ENCODE measurements around the gene CDC42EP3. TPM values are rescaled to one million over a fixed set of nuclear protein-coding genes. Genes with fewer than 3 reads are reported as not detected.

Gene CDC42EP3
- total RNA-seq, 1 experiment from 2014 or later, result 31.5 TPM

DNA sequence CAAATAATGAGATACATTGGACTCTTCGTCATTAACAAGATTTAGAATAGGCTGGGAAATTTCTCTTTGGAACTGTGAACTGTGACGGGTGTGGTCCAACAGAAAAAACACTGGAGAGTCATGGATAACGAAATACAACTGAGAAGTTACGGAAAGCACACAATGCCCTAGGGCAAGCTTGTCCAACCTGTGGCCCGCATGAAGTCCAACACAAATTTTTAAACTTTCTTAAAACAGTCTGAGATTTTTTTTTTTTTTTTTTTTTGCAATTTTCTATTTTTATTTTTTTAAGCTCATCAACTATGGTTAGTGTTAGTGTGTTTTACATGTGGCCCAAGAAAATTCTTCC lies 27.7 kb downstream of the CDC42EP3 start:
- Mint-ChIP-seq H3K4me1 (peaks cover 20% of the 10 kb centered on the region), H3K9me3 (peaks cover 20% of the 10 kb centered on the region), H3K27ac (no peak overlapping the region), H3K36me3 (peaks cover 56% of the 10 kb centered on the region), H3K4me3 (no peak overlapping the region), H3K27me3 (ENCODE audit: low read depth) (no peaks in the 10 kb centered on the region)
- ChIA-PET POLR2A (interaction anchor here (0.7 kb wide), 1 partner anchor 20 kb away, joined by 4 read pairs; no protein-coding TSS in a partner anchor), CTCF (interaction anchor here (0.7 to 1.9 kb wide), 4 partner anchors 189 to 502 kb away, joined by 4 read pairs; no protein-coding TSS in a partner anchor)
- ATAC-seq, result no peak
- no peak for DNase-seq (ENCODE audit: low spot score)
- TF ChIP-seq, protein P1, sequence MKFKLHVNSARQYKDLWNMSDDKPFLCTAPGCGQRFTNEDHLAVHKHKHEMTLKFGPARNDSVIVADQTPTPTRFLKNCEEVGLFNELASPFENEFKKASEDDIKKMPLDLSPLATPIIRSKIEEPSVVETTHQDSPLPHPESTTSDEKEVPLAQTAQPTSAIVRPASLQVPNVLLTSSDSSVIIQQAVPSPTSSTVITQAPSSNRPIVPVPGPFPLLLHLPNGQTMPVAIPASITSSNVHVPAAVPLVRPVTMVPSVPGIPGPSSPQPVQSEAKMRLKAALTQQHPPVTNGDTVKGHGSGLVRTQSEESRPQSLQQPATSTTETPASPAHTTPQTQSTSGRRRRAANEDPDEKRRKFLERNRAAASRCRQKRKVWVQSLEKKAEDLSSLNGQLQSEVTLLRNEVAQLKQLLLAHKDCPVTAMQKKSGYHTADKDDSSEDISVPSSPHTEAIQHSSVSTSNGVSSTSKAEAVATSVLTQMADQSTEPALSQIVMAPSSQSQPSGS (CRISPR knock-in tag; IDR thresholded peaks at IDR 0.05; ENCODE audit: borderline replicate concordance, low read depth), result no peak
- TF ChIP-seq NR2C2 (CRISPR knock-in tag; IDR thresholded peaks at IDR 0.05), result no peak
- TF ChIP-seq, protein P2, sequence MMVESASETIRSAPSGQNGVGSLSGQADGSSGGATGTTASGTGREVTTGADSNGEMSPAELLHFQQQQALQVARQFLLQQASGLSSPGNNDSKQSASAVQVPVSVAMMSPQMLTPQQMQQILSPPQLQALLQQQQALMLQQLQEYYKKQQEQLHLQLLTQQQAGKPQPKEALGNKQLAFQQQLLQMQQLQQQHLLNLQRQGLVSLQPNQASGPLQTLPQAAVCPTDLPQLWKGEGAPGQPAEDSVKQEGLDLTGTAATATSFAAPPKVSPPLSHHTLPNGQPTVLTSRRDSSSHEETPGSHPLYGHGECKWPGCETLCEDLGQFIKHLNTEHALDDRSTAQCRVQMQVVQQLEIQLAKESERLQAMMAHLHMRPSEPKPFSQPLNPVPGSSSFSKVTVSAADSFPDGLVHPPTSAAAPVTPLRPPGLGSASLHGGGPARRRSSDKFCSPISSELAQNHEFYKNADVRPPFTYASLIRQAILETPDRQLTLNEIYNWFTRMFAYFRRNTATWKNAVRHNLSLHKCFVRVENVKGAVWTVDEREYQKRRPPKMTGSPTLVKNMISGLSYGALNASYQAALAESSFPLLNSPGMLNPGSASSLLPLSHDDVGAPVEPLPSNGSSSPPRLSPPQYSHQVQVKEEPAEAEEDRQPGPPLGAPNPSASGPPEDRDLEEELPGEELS (CRISPR knock-in tag; IDR thresholded peaks at IDR 0.05), result no peak
- TF ChIP-seq ZNF671 (CRISPR knock-in tag; IDR thresholded peaks at IDR 0.05), result no peak
- TF ChIP-seq ESRRA (CRISPR knock-in tag; IDR thresholded peaks at IDR 0.05; ENCODE audit: borderline replicate concordance), result no peak
- no peak for TF ChIP-seq NFE2L1 (CRISPR knock-in tag; IDR thresholded peaks at IDR 0.05)
- TF ChIP-seq SMAD4 (CRISPR knock-in tag; IDR thresholded peaks at IDR 0.05), result no peak
- no peak for TF ChIP-seq NFYB (CRISPR knock-in tag; conservative IDR thresholded peaks at IDR 0.05; ENCODE audit: low read depth)
- TF ChIP-seq, protein P3, sequence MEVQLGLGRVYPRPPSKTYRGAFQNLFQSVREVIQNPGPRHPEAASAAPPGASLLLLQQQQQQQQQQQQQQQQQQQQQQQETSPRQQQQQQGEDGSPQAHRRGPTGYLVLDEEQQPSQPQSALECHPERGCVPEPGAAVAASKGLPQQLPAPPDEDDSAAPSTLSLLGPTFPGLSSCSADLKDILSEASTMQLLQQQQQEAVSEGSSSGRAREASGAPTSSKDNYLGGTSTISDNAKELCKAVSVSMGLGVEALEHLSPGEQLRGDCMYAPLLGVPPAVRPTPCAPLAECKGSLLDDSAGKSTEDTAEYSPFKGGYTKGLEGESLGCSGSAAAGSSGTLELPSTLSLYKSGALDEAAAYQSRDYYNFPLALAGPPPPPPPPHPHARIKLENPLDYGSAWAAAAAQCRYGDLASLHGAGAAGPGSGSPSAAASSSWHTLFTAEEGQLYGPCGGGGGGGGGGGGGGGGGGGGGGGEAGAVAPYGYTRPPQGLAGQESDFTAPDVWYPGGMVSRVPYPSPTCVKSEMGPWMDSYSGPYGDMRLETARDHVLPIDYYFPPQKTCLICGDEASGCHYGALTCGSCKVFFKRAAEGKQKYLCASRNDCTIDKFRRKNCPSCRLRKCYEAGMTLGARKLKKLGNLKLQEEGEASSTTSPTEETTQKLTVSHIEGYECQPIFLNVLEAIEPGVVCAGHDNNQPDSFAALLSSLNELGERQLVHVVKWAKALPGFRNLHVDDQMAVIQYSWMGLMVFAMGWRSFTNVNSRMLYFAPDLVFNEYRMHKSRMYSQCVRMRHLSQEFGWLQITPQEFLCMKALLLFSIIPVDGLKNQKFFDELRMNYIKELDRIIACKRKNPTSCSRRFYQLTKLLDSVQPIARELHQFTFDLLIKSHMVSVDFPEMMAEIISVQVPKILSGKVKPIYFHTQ (CRISPR knock-in tag; IDR thresholded peaks at IDR 0.05), result no peak
- no peak for TF ChIP-seq OVOL2 (CRISPR knock-in tag; IDR thresholded peaks at IDR 0.05; ENCODE audit: borderline replicate concordance)
- no peak for TF ChIP-seq NR1H2 (CRISPR knock-in tag; IDR thresholded peaks at IDR 0.05)
- TF ChIP-seq USF2 (CRISPR knock-in tag; IDR thresholded peaks at IDR 0.05), result no peak
- no peak for TF ChIP-seq PRDM15 (CRISPR knock-in tag; IDR thresholded peaks at IDR 0.05)
- TF ChIP-seq, protein P4, sequence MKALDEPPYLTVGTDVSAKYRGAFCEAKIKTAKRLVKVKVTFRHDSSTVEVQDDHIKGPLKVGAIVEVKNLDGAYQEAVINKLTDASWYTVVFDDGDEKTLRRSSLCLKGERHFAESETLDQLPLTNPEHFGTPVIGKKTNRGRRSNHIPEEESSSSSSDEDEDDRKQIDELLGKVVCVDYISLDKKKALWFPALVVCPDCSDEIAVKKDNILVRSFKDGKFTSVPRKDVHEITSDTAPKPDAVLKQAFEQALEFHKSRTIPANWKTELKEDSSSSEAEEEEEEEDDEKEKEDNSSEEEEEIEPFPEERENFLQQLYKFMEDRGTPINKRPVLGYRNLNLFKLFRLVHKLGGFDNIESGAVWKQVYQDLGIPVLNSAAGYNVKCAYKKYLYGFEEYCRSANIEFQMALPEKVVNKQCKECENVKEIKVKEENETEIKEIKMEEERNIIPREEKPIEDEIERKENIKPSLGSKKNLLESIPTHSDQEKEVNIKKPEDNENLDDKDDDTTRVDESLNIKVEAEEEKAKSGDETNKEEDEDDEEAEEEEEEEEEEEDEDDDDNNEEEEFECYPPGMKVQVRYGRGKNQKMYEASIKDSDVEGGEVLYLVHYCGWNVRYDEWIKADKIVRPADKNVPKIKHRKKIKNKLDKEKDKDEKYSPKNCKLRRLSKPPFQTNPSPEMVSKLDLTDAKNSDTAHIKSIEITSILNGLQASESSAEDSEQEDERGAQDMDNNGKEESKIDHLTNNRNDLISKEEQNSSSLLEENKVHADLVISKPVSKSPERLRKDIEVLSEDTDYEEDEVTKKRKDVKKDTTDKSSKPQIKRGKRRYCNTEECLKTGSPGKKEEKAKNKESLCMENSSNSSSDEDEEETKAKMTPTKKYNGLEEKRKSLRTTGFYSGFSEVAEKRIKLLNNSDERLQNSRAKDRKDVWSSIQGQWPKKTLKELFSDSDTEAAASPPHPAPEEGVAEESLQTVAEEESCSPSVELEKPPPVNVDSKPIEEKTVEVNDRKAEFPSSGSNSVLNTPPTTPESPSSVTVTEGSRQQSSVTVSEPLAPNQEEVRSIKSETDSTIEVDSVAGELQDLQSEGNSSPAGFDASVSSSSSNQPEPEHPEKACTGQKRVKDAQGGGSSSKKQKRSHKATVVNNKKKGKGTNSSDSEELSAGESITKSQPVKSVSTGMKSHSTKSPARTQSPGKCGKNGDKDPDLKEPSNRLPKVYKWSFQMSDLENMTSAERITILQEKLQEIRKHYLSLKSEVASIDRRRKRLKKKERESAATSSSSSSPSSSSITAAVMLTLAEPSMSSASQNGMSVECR (CRISPR knock-in tag; IDR thresholded peaks at IDR 0.05; ENCODE audit: borderline replicate concordance), result no peak
- TF ChIP-seq, protein P5, sequence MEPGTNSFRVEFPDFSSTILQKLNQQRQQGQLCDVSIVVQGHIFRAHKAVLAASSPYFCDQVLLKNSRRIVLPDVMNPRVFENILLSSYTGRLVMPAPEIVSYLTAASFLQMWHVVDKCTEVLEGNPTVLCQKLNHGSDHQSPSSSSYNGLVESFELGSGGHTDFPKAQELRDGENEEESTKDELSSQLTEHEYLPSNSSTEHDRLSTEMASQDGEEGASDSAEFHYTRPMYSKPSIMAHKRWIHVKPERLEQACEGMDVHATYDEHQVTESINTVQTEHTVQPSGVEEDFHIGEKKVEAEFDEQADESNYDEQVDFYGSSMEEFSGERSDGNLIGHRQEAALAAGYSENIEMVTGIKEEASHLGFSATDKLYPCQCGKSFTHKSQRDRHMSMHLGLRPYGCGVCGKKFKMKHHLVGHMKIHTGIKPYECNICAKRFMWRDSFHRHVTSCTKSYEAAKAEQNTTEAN (CRISPR knock-in tag; IDR thresholded peaks at IDR 0.05), result no peak
- TF ChIP-seq ATF1 (CRISPR knock-in tag; IDR thresholded peaks at IDR 0.05), result no peak
- TF ChIP-seq FOXK1 (CRISPR knock-in tag; IDR thresholded peaks at IDR 0.05), result no peak
- no peak for TF ChIP-seq ZNF423 (CRISPR knock-in tag; IDR thresholded peaks at IDR 0.05)
- TF ChIP-seq, protein P6, sequence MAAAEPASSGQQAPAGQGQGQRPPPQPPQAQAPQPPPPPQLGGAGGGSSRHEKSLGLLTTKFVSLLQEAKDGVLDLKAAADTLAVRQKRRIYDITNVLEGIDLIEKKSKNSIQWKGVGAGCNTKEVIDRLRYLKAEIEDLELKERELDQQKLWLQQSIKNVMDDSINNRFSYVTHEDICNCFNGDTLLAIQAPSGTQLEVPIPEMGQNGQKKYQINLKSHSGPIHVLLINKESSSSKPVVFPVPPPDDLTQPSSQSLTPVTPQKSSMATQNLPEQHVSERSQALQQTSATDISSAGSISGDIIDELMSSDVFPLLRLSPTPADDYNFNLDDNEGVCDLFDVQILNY (CRISPR knock-in tag; IDR thresholded peaks at IDR 0.05), result no peak
- no peak for TF ChIP-seq SOX15 (CRISPR knock-in tag; IDR thresholded peaks at IDR 0.05)
